ENCODE measurements around the gene ZNF532. TPM values are rescaled to one million over a fixed set of nuclear protein-coding genes. Genes with fewer than 3 reads are reported as not detected.
A peak's percentile ranks its signal among the peaks of the same experiment; 100 is the strongest.

Gene ZNF532
- total and polyA plus RNA-seq, 11 donors = 16.0 to 84.4 (median 69.9) TPM

GRCh38 chr18:58949031-58949430 lies 84.4 kb downstream of the ZNF532 start:
- no peaks in the 10 kb centered on the region for H3K9me3 ChIP-seq
- peaks cover 0 to 77% (median 23%) of the 10 kb centered on the region in 9 donors for H3K36me3 ChIP-seq
- no peak overlapping the region for H3K27ac ChIP-seq
- intact Hi-C loops (cut with DNase I) = no loop called here
- H3K4me1 ChIP-seq = peaks cover 2 to 33% (median 16%) of the 10 kb centered on the region in 12 donors
- ATAC-seq = no peak
- H3K27me3 ChIP-seq = no peaks in the 10 kb centered on the region
- no peak for DNase-seq
- WGBS, 4 donors = 96 to 100% (median 97%) methylated on average over 1 of the region's 1 CpG
- no peak overlapping the region for H3K4me3 ChIP-seq
- TF ChIP-seq CTCF (IDR thresholded peaks at IDR 0.05) (no peak), POLR2A (IDR thresholded peaks at IDR 0.05) (no peak)

DNA sequence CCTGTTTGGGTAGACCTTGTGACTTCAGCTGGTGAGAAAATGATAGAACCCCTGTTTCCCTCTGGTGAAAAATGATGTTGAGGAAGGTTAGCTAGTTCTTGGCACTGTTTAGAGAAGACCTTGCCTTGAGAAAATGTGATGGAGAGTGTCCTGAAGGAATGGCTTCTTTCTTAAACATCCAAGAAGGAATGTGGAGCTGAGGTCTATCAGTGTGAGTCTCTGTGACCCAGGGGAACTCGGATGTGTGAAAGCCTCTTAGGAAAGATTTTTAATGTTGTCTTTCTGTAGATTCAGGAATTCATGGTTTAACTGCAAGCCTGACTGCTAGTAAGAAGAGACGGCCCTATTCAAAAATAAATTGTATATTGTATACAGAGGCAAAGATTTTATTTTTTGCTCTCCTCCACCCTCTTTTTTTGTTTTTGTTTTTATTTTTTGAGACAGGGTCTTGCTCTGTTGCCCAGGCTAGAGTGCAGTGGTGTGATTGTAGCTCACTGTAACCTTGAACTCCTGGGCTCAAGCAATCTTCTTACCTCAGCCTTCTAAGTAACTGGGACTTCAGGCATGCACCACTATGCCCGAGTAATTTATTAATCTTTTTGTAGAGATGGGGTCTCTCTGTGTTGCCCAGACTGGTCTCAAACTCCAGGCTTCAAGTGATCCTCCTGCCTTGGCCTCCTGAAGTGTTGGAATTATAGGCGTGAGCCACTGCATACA lies 87.5 kb downstream of the ZNF532 start:
- WGBS, 4 donors = 92 to 94% (median 93%) methylated on average over 4 of the region's 4 CpGs
- ATAC-seq = no peak
- no peak for DNase-seq
- H3K27ac ChIP-seq = no peak overlapping the region
- H3K36me3 ChIP-seq = peaks cover 0 to 78% (median 39%) of the 10 kb centered on the region in 9 donors
- H3K9me3 ChIP-seq = no peaks in the 10 kb centered on the region
- no peak for TF ChIP-seq CTCF (IDR thresholded peaks at IDR 0.05)
- TF ChIP-seq POLR2A (IDR thresholded peaks at IDR 0.05) = no peak
- intact Hi-C loops (cut with DNase I) = loop anchor here in 1 of 10 donors (5.0 kb wide), 2 partner anchors 45 to 105 kb away; no protein-coding TSS in a partner anchor
- no peak overlapping the region for H3K4me3 ChIP-seq
- H3K27me3 ChIP-seq = no peaks in the 10 kb centered on the region
- peaks cover 0 to 34% (median 9%) of the 10 kb centered on the region in 12 donors for H3K4me1 ChIP-seq

DNA sequence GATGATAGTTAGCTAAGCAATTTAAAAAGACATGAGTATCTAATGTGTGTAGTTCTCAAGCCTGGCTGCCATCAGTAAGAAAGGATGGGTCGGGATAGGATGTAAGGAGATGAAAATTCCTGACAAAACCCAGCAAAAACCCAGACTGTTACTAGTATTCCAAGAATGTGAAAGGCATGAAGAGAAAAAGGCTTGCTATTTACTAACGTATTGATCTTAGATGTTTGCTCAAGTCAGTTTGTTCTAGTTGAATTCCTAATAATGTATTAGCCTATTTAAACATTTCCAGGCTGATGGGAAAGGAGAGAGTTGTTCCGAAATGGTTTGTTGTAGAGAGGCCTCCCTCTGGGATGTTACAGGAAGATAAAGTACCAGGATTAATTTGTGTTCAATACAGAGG lies 88.2 kb downstream of the ZNF532 start:
- intact Hi-C loops (cut with DNase I) = loop anchor here in 1 of 10 donors (5.0 kb wide), 2 partner anchors 44 to 104 kb away; no protein-coding TSS in a partner anchor
- TF ChIP-seq CTCF (IDR thresholded peaks at IDR 0.05) (no peak), POLR2A (IDR thresholded peaks at IDR 0.05) (no peak)
- 77 to 81% (median 80%) methylated on average over 3 of the region's 3 CpGs for WGBS, 4 donors
- peak overlapping the region in 1 of 12 donors; percentile 50 for H3K27ac ChIP-seq
- no peaks in the 10 kb centered on the region for H3K27me3 ChIP-seq
- peaks cover 0 to 34% (median 9%) of the 10 kb centered on the region in 12 donors for H3K4me1 ChIP-seq
- ATAC-seq = no peak
- no peak overlapping the region for H3K4me3 ChIP-seq
- no peak for DNase-seq
- H3K36me3 ChIP-seq = peaks cover 0 to 75% (median 39%) of the 10 kb centered on the region in 9 donors
- no peaks in the 10 kb centered on the region for H3K9me3 ChIP-seq

- intact Hi-C loops (cut with DNase I) = loop anchor here in 1 of 10 donors (5.0 kb wide), 2 partner anchors 44 to 104 kb away; no protein-coding TSS in a partner anchor
- H3K27me3 ChIP-seq = no peaks in the 10 kb centered on the region
- H3K36me3 ChIP-seq = peaks cover 0 to 71% (median 39%) of the 10 kb centered on the region in 9 donors
- H3K9me3 ChIP-seq = no peaks in the 10 kb centered on the region
- TF ChIP-seq POLR2A (IDR thresholded peaks at IDR 0.05) (no peak), CTCF (IDR thresholded peaks at IDR 0.05) (no peak)
- H3K4me3 ChIP-seq = no peak overlapping the region
- ATAC-seq (peak; percentile 88 to 95 (median 94)), DNase-seq (peak in 4 of 5 donors; percentile 70 to 83 (median 76))
- 31 to 63% (median 45%) methylated on average over 3 of the region's 3 CpGs for WGBS, 4 donors
- H3K27ac ChIP-seq = peak overlapping the region in 5 of 12 donors; percentile 8 to 68 (median 43)
- H3K4me1 ChIP-seq = peaks cover 0 to 34% (median 9%) of the 10 kb centered on the region in 12 donors
These were observed 89.0 kb downstream of the ZNF532 start for GRCh38 chr18:58953627-58954026.

All from heart left ventricle (tissue), 16 donors.